GM12801 (cell line): ENCODE results near the gene LBHD1.

Source experiments
- CTCF ChIP-seq: IDR thresholded peaks from one replicate; pipeline ENCODE4 v1.5.1; 2011; ENCODE audit warnings: control low read depth; ENCODE audit not compliant: insufficient read length; ENCODE audit errors: extremely low read depth

The LBHD1 gene

DNA sequence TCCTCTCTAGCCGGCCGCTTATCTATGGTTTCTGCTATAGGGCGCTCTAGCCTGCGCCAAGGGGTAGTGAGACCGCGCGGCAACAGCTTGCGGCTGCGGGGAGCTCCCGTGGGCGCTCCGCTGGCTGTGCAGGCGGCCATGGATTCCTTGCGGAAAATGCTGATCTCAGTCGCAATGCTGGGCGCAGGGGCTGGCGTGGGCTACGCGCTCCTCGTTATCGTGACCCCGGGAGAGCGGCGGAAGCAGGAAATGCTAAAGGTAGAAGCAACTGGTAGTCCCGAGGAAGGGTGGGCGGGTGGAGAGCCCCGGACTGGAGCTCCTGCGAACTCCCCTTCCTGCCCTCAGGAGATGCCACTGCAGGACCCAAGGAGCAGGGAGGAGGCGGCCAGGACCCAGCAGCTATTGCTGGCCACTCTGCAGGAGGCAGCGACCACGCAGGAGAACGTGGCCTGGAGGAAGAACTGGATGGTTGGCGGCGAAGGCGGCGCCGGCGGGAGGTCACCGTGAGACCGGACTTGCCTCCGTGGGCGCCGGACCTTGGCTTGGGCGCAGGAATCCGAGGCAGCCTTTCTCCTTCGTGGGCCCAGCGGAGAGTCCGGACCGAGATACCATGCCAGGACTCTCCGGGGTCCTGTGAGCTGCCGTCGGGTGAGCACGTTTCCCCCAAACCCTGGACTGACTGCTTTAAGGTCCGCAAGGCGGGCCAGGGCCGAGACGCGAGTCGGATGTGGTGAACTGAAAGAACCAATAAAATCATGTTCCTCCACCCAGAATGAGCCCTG lies at the start of gene LBHD1, which contains the start of gene UQCC3:
LBHD1 (minus strand) TSS at position 660 of the 782 bp plus-strand sequence. CDS start 2,236 bp downstream, outside the sequence.
UQCC3 (plus strand) TSS at position 66 of the 782 bp plus-strand sequence; CDS start at position 139, 73 bp downstream.
- no peak for TF ChIP-seq CTCF

GRCh38 chr11:62719302-62719978 lies 47.4 kb upstream of the LBHD1 start:
- no peak for TF ChIP-seq CTCF

- no peak for TF ChIP-seq CTCF
Measured at GRCh38 chr11:62716816-62717215, 44.7 kb upstream of the LBHD1 start.

GRCh38 chr11:62716206-62716605 lies 44.1 kb upstream of the LBHD1 start:
- no peak for TF ChIP-seq CTCF

DNA sequence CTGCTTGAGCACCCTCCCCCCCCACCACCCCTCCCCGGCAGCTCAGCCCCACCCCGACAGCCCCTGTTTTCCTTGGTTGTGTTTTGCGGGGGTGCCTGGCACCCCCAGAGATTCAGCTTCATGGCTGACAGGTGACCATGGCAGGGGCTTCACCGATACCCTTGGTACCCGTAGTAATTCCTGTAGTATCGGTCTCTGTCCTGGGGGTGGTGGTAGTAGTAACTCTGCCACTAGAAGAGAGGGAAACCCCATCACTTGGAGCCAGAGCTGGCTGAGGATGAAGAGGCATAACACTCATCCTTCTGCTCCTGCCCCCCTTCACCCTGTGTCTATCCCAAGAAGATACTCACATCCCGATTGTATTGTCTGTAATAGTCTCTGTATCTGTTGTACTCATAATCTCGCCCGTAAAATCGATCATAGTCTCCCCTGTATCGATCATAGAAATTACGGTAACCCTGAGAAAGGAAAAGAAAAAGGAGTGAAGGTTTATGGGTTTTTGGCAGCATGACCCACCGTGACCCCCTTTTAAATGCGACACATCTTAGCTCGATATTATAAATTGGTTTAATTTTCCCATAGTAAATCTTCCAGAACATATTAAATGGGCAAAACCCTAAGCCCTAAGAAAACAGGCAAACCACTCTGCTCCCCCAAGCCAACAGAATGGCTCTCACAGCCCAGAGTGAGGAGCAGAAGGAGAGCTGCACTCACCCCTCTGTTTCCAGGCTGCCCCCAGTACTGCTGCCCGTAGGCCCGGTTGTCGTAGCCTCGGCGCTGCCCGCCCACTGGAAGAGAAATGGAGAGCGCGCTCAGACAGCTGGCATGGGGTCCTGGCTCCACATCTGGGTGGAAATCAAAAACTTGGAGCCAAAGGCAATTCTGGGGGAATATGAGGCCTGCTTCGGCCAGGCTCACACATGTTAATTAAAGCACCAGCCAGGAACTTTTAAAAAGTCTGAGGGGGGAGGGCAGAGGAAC lies 43.4 kb upstream of the LBHD1 start:
- no peak for TF ChIP-seq CTCF

- no peak for TF ChIP-seq CTCF
Measured at GRCh38 chr11:62713343-62713742, 41.3 kb upstream of the LBHD1 start.

- no peak for TF ChIP-seq CTCF
Measured at GRCh38 chr11:62712861-62713260, 40.8 kb upstream of the LBHD1 start.
